Spleen (tissue), 11 donors: ENCODE data around the gene IL1RAPL1. TPM values are rescaled to one million over a fixed set of nuclear protein-coding genes. Genes with fewer than 3 reads are reported as not detected.

Experiments
- DNase-seq: peaks from one replicate; pipeline ENCODE4 v3.0.0-alpha.2; 2020
- H3K27ac ChIP-seq, 8 donors: fragments of 200-600 bp; sonication (generic) in 7 of 8; 1 replicate in 4 of 8; 2 replicates in 4 of 8; pipeline versions ENCODE4 v1.5.0 to v1.8.0; 2016 to 2021; ENCODE audit warnings: inconsistent platforms in 4 of 8, mild to moderate bottlenecking in 4 of 8, moderate library complexity in 1 of 8
- H3K27me3 ChIP-seq, 7 donors: fragments of 200-600 bp; sonication (generic) in 6 of 7; replicated peaks in 1 of 7; 1 replicate in 4 of 7; 2 replicates in 3 of 7; pipeline versions ENCODE4 v1.5.0 to v1.8.0; 2016 to 2021; ENCODE audit warnings: inconsistent platforms in 3 of 7, mild to moderate bottlenecking in 1 of 7
- H3K36me3 ChIP-seq, 6 donors: fragments of 200-600 bp; sonication (generic) in 5 of 6; 1 replicate in 4 of 6; 2 replicates in 2 of 6; pipeline versions ENCODE4 v1.5.0 to v1.8.0; 2016 to 2021; ENCODE audit warnings: inconsistent platforms in 2 of 6
- H3K4me1 ChIP-seq, 6 donors: fragments of 200-600 bp; sonication (generic) in 5 of 6; 1 replicate in 3 of 6; 2 replicates in 3 of 6; pipeline versions ENCODE4 v1.5.0 to v1.8.0; 2016 to 2021; ENCODE audit warnings: inconsistent platforms in 3 of 6
- H3K4me3 ChIP-seq, 8 donors: fragments of 200-600 bp; sonication (generic) in 7 of 8; 1 replicate in 4 of 8; 2 replicates in 4 of 8; pipeline versions ENCODE4 v1.5.0 to v1.8.0; 2016 to 2021; ENCODE audit warnings: inconsistent platforms in 4 of 8, mild to moderate bottlenecking in 4 of 8, moderate library complexity in 2 of 8
- H3K9me3 ChIP-seq, 8 donors: fragments of 200-600 bp; sonication (generic) in 7 of 8; 1 replicate in 4 of 8; 2 replicates in 4 of 8; pipeline versions ENCODE4 v1.5.0 to v1.8.0; 2016 to 2021; ENCODE audit warnings: inconsistent platforms in 4 of 8
- POLR2A ChIP-seq, 3 donors: fragments of 450-650 bp; IDR thresholded peaks; one replicate each; pipeline ENCODE4 v1.5.1; 2017; ENCODE audit warnings: antibody characterized with exemption in 3 of 3, mild to moderate bottlenecking in 1 of 3
- POLR2AphosphoS5 ChIP-seq, 3 donors: sonication (generic); formaldehyde crosslinking; IDR thresholded peaks; one replicate each; pipeline ENCODE4 v1.5.1; 2017; ENCODE audit warnings: antibody characterized with exemption in 3 of 3
- WGBS, 5 donors: extraction: QIAGEN DNeasy Blood & Tissue Kit in 3 of 5; methylation state at CpG; one replicate each; pipeline versions ENCODE4 v1.1.5 to v1.1.7; 2013 to 2018; 5-methylcytosine and 5-hydroxymethylcytosine counted together
- intact Hi-C: fragments of 100-400 bp; cut with DNase I; formaldehyde crosslinking; loops from one replicate; pipeline ENCODE4 v1.15.0; 2023; ENCODE audit warnings: low total_unique reads
- polyA plus RNA-seq, 3 donors: library from polyadenylated mRNA; stranded (reverse); fragments of 200-250 nt; gene quantifications; one replicate each; pipeline ENCODE4 v1.2.1, GENCODE V29; 2013
- total RNA-seq, 7 donors: library from RNA; depleted of rRNA in 3 of 7; stranded (reverse); fragments of >200 nt in 3 of 7; fragmentation: NEBNext Ultra II Directional in 4 of 7; extraction: Animal tissue kit (Norgen Biotek cat#: 25700) in 4 of 7; gene quantifications; one replicate each; pipeline versions ENCODE4 v1.1.0 to v1.2.1, GENCODE V29; 2016 to 2021
- TF ChIP-seq, protein P1 (sequence below), 11 experiments: fragments of 200-600 bp in 7 of 11; fragments of 450-650 bp in 4 of 11; sonication (generic) in 4 of 11; IDR thresholded peaks in 8 of 11; conservative IDR thresholded peaks in 3 of 11; 1 replicate in 7 of 11; 2 replicates in 4 of 11; pipeline versions ENCODE4 v1.4.0 to v1.8.0; 2016 to 2021; ENCODE audit warnings: antibody characterized with exemption in 11 of 11, inconsistent platforms in 4 of 11, mild to moderate bottlenecking in 1 of 11
- donor health status: healthy with polysubstance abuse.
- donor health status: DM: no; HTN: no; CAD: no; lungs with moderate emphysema.
- donor health status: DM: no; HTN: no; CAD: no.
- donor health status: Bipolar disorder and iron deficiency.
- donor health status: healthy.
- donor health status: DM: no; HTN: no; CAD: no.
- donor health status: DM: yes; HTN: yes; CAD: no.

IL1RAPL1 gene
- total and polyA plus RNA-seq, 10 donors = 0.03 to 0.19 TPM; not detected in 8

- Histone ChIP-seq H3K4me3 (no peak overlapping the region), H3K4me1 (no peaks in the 10 kb centered on the region), H3K9me3 (no peaks in the 10 kb centered on the region), H3K36me3 (no peaks in the 10 kb centered on the region), H3K27ac (no peak overlapping the region), H3K27me3 (no peaks in the 10 kb centered on the region)
- intact Hi-C loops = no loop called here
- WGBS, 5 donors = 64 to 84% (median 81%) methylated on average over 6 of the region's 6 CpGs
- no peak for TF ChIP-seq POLR2A (IDR thresholded peaks at IDR 0.05)
- no peak for TF ChIP-seq POLR2AphosphoS5 (IDR thresholded peaks at IDR 0.05)
- TF ChIP-seq, protein P1, sequence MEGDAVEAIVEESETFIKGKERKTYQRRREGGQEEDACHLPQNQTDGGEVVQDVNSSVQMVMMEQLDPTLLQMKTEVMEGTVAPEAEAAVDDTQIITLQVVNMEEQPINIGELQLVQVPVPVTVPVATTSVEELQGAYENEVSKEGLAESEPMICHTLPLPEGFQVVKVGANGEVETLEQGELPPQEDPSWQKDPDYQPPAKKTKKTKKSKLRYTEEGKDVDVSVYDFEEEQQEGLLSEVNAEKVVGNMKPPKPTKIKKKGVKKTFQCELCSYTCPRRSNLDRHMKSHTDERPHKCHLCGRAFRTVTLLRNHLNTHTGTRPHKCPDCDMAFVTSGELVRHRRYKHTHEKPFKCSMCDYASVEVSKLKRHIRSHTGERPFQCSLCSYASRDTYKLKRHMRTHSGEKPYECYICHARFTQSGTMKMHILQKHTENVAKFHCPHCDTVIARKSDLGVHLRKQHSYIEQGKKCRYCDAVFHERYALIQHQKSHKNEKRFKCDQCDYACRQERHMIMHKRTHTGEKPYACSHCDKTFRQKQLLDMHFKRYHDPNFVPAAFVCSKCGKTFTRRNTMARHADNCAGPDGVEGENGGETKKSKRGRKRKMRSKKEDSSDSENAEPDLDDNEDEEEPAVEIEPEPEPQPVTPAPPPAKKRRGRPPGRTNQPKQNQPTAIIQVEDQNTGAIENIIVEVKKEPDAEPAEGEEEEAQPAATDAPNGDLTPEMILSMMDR (IDR thresholded peaks at IDR 0.05 in 8 of 11, conservative IDR thresholded peaks at IDR 0.05 in 3 of 11) = no peak
- DNase-seq = no peak
These were observed 650.7 kb downstream of the IL1RAPL1 start for GRCh38 chrX:29237972-29238371.

GRCh38 chrX:29241809-29242208 lies 654.6 kb downstream of the IL1RAPL1 start:
- H3K27ac ChIP-seq = no peak overlapping the region
- no peak for DNase-seq
- H3K9me3 ChIP-seq = no peaks in the 10 kb centered on the region
- H3K4me3 ChIP-seq = no peak overlapping the region
- intact Hi-C loops = no loop called here
- 38 to 66% (median 53%) methylated on average over 2 of the region's 2 CpGs for WGBS, 5 donors
- TF ChIP-seq POLR2A (IDR thresholded peaks at IDR 0.05) (no peak), POLR2AphosphoS5 (IDR thresholded peaks at IDR 0.05) (no peak)
- TF ChIP-seq, protein P1 (IDR thresholded peaks at IDR 0.05 in 8 of 11, conservative IDR thresholded peaks at IDR 0.05 in 3 of 11) = no peak
- H3K36me3 ChIP-seq = no peaks in the 10 kb centered on the region
- no peaks in the 10 kb centered on the region for H3K27me3 ChIP-seq
- H3K4me1 ChIP-seq = no peaks in the 10 kb centered on the region

GRCh38 chrX:29242856-29243255 lies 655.6 kb downstream of the IL1RAPL1 start:
- Histone ChIP-seq H3K27ac (no peak overlapping the region), H3K36me3 (no peaks in the 10 kb centered on the region), H3K4me3 (no peak overlapping the region), H3K27me3 (no peaks in the 10 kb centered on the region), H3K4me1 (no peaks in the 10 kb centered on the region), H3K9me3 (no peaks in the 10 kb centered on the region)
- no peak for DNase-seq
- intact Hi-C loops = no loop called here
- TF ChIP-seq, protein P1 (IDR thresholded peaks at IDR 0.05 in 8 of 11, conservative IDR thresholded peaks at IDR 0.05 in 3 of 11) = no peak
- no peak for TF ChIP-seq POLR2AphosphoS5 (IDR thresholded peaks at IDR 0.05)
- TF ChIP-seq POLR2A (IDR thresholded peaks at IDR 0.05) = no peak
- WGBS, 5 donors = 68 to 87% (median 74%) methylated on average over 4 of the region's 4 CpGs

DNA sequence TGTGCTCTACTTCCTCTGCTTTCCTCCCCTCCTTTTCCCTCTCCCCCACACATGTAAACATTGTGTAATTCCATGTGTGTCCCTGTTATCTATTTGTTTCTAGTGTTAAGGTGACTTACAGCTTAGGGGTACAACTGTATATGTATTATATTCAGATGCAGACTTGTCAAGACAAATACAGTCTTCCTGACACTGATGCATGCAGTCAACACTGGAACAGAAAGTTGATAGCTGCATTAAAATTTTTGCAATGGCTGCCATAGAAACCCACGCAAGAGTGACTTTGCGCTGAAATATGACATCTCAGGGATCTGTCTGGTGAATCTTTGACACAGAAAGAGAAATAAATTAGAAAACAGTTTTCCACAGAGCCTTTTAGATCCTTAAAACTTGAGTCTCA lies 656.7 kb downstream of the IL1RAPL1 start:
- Histone ChIP-seq H3K4me1 (no peaks in the 10 kb centered on the region), H3K27ac (no peak overlapping the region), H3K4me3 (no peak overlapping the region), H3K36me3 (no peaks in the 10 kb centered on the region), H3K9me3 (no peaks in the 10 kb centered on the region), H3K27me3 (no peaks in the 10 kb centered on the region)
- no peak for DNase-seq
- intact Hi-C loops = no loop called here
- TF ChIP-seq, protein P1 (IDR thresholded peaks at IDR 0.05 in 8 of 11, conservative IDR thresholded peaks at IDR 0.05 in 3 of 11) = no peak
- TF ChIP-seq POLR2A (IDR thresholded peaks at IDR 0.05) = no peak
- TF ChIP-seq POLR2AphosphoS5 (IDR thresholded peaks at IDR 0.05) = no peak
- 79 to 100% (median 98%) methylated on average over 2 of the region's 2 CpGs for WGBS, 5 donors
